ENCODE results near the gene BCL11B.

- TF ChIP-seq CTCF (IDR thresholded peaks at IDR 0.05) = no peak
- TF ChIP-seq EZH2 (IDR thresholded peaks at IDR 0.05; ENCODE audit: borderline replicate concordance, insufficient read depth, low read depth, low read length, poor library complexity, severe bottlenecking) = no peak
Measured at GRCh38 chr14:99163446-99163845, 108.6 kb downstream of the BCL11B start.
